Measurements from ENCODE around the gene PIMREG.

PIMREG gene

GRCh38 chr17:6449307-6449706 lies 5.1 kb downstream of the PIMREG start:
- Mint-ChIP-seq H3K9me3 (no peaks in the 10 kb centered on the region), H3K27ac (no peak overlapping the region), H3K27me3 (peaks cover 21% of the 10 kb centered on the region), H3K36me3 (peaks cover 24% of the 10 kb centered on the region), H3K4me3 (no peak overlapping the region), H3K4me1 (peaks cover 18% of the 10 kb centered on the region)
- CTCF ChIA-PET: no interaction called here
- no peak for DNase-seq

- Mint-ChIP-seq H3K27ac (no peak overlapping the region), H3K4me1 (peaks cover 12% of the 10 kb centered on the region), H3K4me3 (no peak overlapping the region), H3K27me3 (peaks cover 28% of the 10 kb centered on the region), H3K9me3 (no peaks in the 10 kb centered on the region), H3K36me3 (peaks cover 16% of the 10 kb centered on the region)
- no peak for DNase-seq
- CTCF ChIA-PET: interaction anchor here (2.0 kb wide), 1 partner anchor 15 kb away, joined by 4 read pairs; no protein-coding TSS in a partner anchor
These were observed 6.9 kb downstream of the PIMREG start for GRCh38 chr17:6450926-6451832.

DNA sequence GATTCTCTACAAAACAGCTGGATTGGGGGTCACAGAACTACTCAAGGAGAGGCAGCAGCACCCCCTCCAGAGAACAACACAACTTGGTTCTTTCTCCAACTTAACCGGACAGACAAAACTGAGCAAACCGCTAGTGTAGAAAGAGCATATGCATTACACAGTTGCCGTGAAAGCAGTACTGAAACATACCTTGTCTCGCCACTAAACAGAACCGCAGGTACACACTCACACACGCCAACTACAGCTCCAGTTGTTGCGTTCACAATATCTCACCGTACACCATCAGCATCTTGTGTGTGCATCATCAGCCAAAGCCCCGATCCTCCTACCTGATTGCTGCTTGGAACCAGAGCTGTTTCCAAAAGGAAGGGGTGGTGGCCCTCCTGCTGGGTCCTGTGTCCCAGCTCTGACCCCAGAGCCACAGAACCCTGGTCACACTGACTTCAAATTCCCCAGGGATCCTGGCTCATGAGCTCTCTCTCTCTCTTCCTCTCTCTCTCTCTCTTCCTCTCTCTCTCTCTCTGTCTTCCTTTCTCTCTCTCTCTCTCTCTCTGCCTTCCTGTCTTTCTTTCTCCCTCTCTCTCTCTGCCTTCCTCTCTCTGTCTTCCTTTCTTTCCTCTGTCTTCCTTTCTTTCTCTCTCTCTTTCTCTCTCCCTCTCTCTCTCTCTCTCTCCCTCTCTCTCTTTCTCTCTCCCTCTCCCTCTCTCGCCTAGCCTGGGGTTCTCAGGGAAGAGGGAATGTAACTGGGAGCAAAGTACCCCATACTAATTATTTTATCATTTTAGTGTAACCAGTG lies 8.4 kb downstream of the PIMREG start:
- no peak for DNase-seq
- CTCF ChIA-PET: interaction anchor here (0.8 kb wide), 1 partner anchor 21 kb away, joined by 3 read pairs; no protein-coding TSS in a partner anchor
- H3K27ac Mint-ChIP-seq: no peak overlapping the region
- H3K27me3 Mint-ChIP-seq: peaks cover 43% of the 10 kb centered on the region
- H3K4me3 Mint-ChIP-seq: no peak overlapping the region
- H3K9me3 Mint-ChIP-seq: no peaks in the 10 kb centered on the region
- H3K36me3 Mint-ChIP-seq: peaks cover 13% of the 10 kb centered on the region
- peaks cover 19% of the 10 kb centered on the region for H3K4me1 Mint-ChIP-seq

DNA sequence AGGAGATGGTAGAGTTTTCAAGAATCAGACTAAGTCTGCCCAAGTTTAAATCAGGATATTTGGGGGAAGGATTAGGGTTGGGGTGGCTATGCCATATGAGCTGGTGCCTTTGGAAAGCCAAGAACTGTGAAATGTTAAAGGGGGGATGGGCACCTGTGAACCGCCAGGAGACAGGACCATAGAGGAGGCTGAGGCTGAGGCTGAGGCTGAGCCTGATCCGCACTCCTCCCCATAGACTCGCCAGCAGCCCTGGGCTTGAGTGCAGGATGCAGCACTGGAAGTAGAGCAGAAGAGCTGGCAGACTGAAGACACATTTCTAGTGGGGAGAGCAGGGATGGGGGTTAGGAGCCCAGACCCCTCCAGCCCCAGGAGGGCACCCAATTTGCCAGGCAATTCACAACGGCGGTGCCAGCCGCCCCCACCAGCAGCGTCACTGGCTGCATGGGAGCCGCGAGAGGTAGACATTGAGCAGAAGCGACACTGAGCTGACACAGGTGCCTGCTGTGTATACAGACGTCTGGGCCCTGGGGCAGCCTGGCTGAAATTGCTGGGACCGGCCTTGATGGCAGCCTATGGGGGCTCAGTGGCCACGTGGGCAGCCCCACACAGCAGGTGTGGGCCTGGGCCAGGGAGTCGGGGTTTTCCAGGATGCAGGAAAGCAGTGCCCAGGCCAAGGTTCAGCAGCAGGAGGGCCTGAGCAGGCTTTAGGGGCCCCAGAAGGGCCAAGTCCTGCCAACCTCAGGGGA lies 9.2 kb downstream of the PIMREG start:
- Mint-ChIP-seq H3K27ac (no peak overlapping the region), H3K36me3 (peaks cover 11% of the 10 kb centered on the region), H3K4me3 (no peak overlapping the region), H3K4me1 (peaks cover 19% of the 10 kb centered on the region), H3K27me3 (peaks cover 43% of the 10 kb centered on the region), H3K9me3 (no peaks in the 10 kb centered on the region)
- CTCF ChIA-PET: no interaction called here
- no peak for DNase-seq

- peaks cover 43% of the 10 kb centered on the region for H3K27me3 Mint-ChIP-seq
- no peak overlapping the region for H3K4me3 Mint-ChIP-seq
- no peaks in the 10 kb centered on the region for H3K9me3 Mint-ChIP-seq
- H3K4me1 Mint-ChIP-seq: peaks cover 19% of the 10 kb centered on the region
- H3K36me3 Mint-ChIP-seq: peaks cover 5% of the 10 kb centered on the region
- H3K27ac Mint-ChIP-seq: no peak overlapping the region
- DNase-seq: no peak
- CTCF ChIA-PET: interaction anchor here (1.5 kb wide), 1 partner anchor 18 kb away, joined by 5 read pairs; no protein-coding TSS in a partner anchor
These were observed 10.5 kb downstream of the PIMREG start for GRCh38 chr17:6454495-6455320.

DNA sequence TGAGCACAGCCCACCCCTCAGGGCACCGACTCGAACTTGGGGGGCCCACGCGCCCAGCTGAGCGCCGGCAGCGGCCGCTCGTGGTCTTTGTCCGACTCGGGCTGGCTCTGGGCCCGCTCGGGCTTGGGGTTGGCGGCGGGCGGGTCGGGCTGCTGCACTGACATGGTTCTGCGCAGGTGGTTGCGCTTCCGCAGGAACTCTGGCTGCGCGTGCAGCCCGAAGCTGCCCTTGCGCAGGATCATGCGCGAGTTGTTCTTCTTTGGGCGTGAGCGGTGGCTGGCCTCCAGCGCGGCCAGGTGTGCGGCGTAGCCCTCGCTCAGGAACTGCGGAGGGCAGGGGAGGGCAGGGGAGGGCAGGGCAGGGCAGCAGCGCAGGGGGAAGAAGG lies 11.1 kb downstream of the PIMREG start:
- Mint-ChIP-seq H3K27ac (no peak overlapping the region), H3K27me3 (peaks cover 48% of the 10 kb centered on the region), H3K36me3 (peaks cover 2% of the 10 kb centered on the region), H3K4me1 (peaks cover 19% of the 10 kb centered on the region), H3K9me3 (no peaks in the 10 kb centered on the region), H3K4me3 (peak overlapping the region; percentile 37)
- CTCF ChIA-PET: interaction anchor here (1.5 kb wide), 1 partner anchor 17 kb away, joined by 5 read pairs; no protein-coding TSS in a partner anchor
- DNase-seq: peak; percentile 64

- no peaks in the 10 kb centered on the region for H3K9me3 Mint-ChIP-seq
- H3K27ac Mint-ChIP-seq: no peak overlapping the region
- DNase-seq: no peak
- H3K36me3 Mint-ChIP-seq: peaks cover 2% of the 10 kb centered on the region
- CTCF ChIA-PET: no interaction called here
- peaks cover 48% of the 10 kb centered on the region for H3K27me3 Mint-ChIP-seq
- no peak overlapping the region for H3K4me3 Mint-ChIP-seq
- H3K4me1 Mint-ChIP-seq: peaks cover 19% of the 10 kb centered on the region
These were observed 12.1 kb downstream of the PIMREG start for GRCh38 chr17:6456321-6456720.

- H3K27ac Mint-ChIP-seq: no peak overlapping the region
- peaks cover 25% of the 10 kb centered on the region for H3K4me1 Mint-ChIP-seq
- no peaks in the 10 kb centered on the region for H3K36me3 Mint-ChIP-seq
- no peak overlapping the region for H3K4me3 Mint-ChIP-seq
- no peaks in the 10 kb centered on the region for H3K9me3 Mint-ChIP-seq
- CTCF ChIA-PET: no interaction called here
- H3K27me3 Mint-ChIP-seq: peaks cover 47% of the 10 kb centered on the region
- no peak for DNase-seq
These were observed 12.8 kb downstream of the PIMREG start for GRCh38 chr17:6456914-6457687.

GRCh38 chr17:6457688-6458459 lies 13.6 kb downstream of the PIMREG start:
- CTCF ChIA-PET: interaction anchor here (1.0 kb wide), 1 partner anchor 15 kb away, joined by 3 read pairs; no protein-coding TSS in a partner anchor
- Mint-ChIP-seq H3K27ac (no peak overlapping the region), H3K4me1 (peaks cover 28% of the 10 kb centered on the region), H3K36me3 (no peaks in the 10 kb centered on the region), H3K9me3 (no peaks in the 10 kb centered on the region), H3K27me3 (peaks cover 49% of the 10 kb centered on the region), H3K4me3 (no peak overlapping the region)
- no peak for DNase-seq

- no peak for DNase-seq
- CTCF ChIA-PET: interaction anchor here (1.0 kb wide), 1 partner anchor 14 kb away, joined by 3 read pairs; no protein-coding TSS in a partner anchor
- H3K27me3 Mint-ChIP-seq: peaks cover 46% of the 10 kb centered on the region
- H3K36me3 Mint-ChIP-seq: no peaks in the 10 kb centered on the region
- no peak overlapping the region for H3K27ac Mint-ChIP-seq
- H3K4me3 Mint-ChIP-seq: no peak overlapping the region
- H3K4me1 Mint-ChIP-seq: peaks cover 28% of the 10 kb centered on the region
- no peaks in the 10 kb centered on the region for H3K9me3 Mint-ChIP-seq
These were observed 14.2 kb downstream of the PIMREG start for GRCh38 chr17:6458460-6458950.

DNA sequence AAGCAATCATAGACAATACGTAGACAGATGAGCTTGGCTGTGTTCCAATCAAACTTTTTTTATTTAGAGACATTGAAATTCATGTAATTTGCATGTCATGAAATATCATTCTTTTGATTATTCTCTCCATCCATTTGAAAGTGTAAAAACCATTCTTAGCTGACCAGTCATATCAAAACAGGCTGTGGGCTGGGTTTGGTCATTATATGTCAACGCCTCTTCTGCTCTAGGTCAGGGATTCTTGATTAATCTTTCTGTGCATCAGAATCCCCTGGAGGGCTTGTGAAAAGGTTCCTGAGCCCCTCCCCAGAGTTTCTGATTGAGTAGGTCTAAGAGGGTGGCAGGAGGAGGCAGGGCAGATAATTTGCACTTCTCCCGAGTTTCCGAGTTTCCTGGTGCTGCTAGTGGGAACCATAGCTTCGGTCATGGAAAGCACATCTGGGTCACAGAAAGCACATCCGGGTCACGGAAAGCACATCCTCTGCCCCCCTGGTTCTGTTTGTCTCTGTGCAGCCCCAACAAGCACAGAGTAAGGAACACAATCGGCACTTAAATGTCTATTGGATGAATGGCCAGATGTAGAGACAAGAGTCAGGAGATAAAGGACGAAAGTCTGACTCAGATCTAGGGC lies 16.4 kb downstream of the PIMREG start:
- CTCF ChIA-PET: no interaction called here
- Mint-ChIP-seq H3K4me3 (no peak overlapping the region), H3K36me3 (no peaks in the 10 kb centered on the region), H3K9me3 (no peaks in the 10 kb centered on the region), H3K27me3 (peaks cover 29% of the 10 kb centered on the region), H3K4me1 (peaks cover 21% of the 10 kb centered on the region), H3K27ac (no peak overlapping the region)
- no peak for DNase-seq

- Mint-ChIP-seq H3K4me3 (no peak overlapping the region), H3K9me3 (no peaks in the 10 kb centered on the region), H3K4me1 (peaks cover 18% of the 10 kb centered on the region), H3K36me3 (no peaks in the 10 kb centered on the region), H3K27me3 (peaks cover 27% of the 10 kb centered on the region), H3K27ac (no peak overlapping the region)
- CTCF ChIA-PET: no interaction called here
- no peak for DNase-seq
These were observed 17.0 kb downstream of the PIMREG start for GRCh38 chr17:6461246-6461645.

Measured in activated naive CD4-positive, alpha-beta T cell treated with anti-CD3 and anti-CD28 coated beads, Interleukin-2, amount 10 ng/mL, durations not matched to agents 7 days and 5 days (primary cell).